MCF 10A (cell line): ENCODE measurements around the gene IL20RB. TPM values are rescaled to one million over a fixed set of nuclear protein-coding genes. Genes with fewer than 3 reads are reported as not detected.

Experiments used
- BruUV-seq: library from RNA; stranded (reverse); fragments of 400-500 nt; replicated peaks from 2 replicates; lab custom pipeline; 2021; lab: Mats Ljungman, UMichigan
- CTCF ChIA-PET: fragments of 300-600 bp; sonication (Branson Sonifier 250); formaldehyde crosslinking; extraction: SDS; loops from one replicate; lab custom pipeline; 2021; ENCODE audit warnings: antibody characterized with exemption, inconsistent platforms; lab: Yijun Ruan, JAX
- POLR2A ChIA-PET: fragments of 300-600, 350-650 bp; sonication (Branson Sonifier 250); formaldehyde crosslinking; extraction: SDS; loops from one replicate; lab custom pipeline; 2020; ENCODE audit warnings: antibody characterized with exemption, inconsistent platforms; lab: Yijun Ruan, JAX
- DNase-seq: peaks from one replicate; pipeline ENCODE4 v3.0.0-alpha.2; 2018; ENCODE audit not compliant: unreplicated experiment
- H3K27ac Mint-ChIP-seq: one replicate; pipeline ENCODE4 v1.8.0; 2022; ENCODE audit warnings: mild to moderate bottlenecking, low read depth, mixed read lengths; ENCODE audit not compliant: unreplicated experiment
- H3K27me3 Mint-ChIP-seq: one replicate; pipeline ENCODE4 v1.8.0; 2022; ENCODE audit warnings: mixed read lengths; ENCODE audit not compliant: insufficient read depth, unreplicated experiment
- H3K36me3 Mint-ChIP-seq: one replicate; pipeline ENCODE4 v1.8.0; 2022; ENCODE audit warnings: mild to moderate bottlenecking, moderate library complexity, mixed read lengths; ENCODE audit not compliant: insufficient read depth, unreplicated experiment
- H3K4me1 Mint-ChIP-seq: one replicate; pipeline ENCODE4 v1.8.0; 2022; ENCODE audit warnings: mixed read lengths; ENCODE audit not compliant: insufficient read depth, unreplicated experiment
- H3K4me3 Mint-ChIP-seq: one replicate; pipeline ENCODE4 v1.8.0; 2022; ENCODE audit warnings: mild to moderate bottlenecking, moderate library complexity, mixed read lengths; ENCODE audit not compliant: unreplicated experiment
- H3K9me3 Mint-ChIP-seq: one replicate; pipeline ENCODE4 v1.8.0; 2022; ENCODE audit warnings: mixed read lengths; ENCODE audit not compliant: unreplicated experiment
- CTCF ChIP-seq: fragments of 200-600 bp; IDR thresholded peaks from one replicate; pipeline ENCODE4 v1.8.0; 2022; ENCODE audit warnings: antibody characterized with exemption, mild to moderate bottlenecking; ENCODE audit not compliant: unreplicated experiment
- intact Hi-C: fragments of 100-400 bp; cut with micrococcal nuclease; formaldehyde crosslinking; loops from 2 replicates; pipeline ENCODE4 v1.14.1; 2022
- total RNA-seq: library from RNA; stranded (reverse); gene quantifications from 2 replicates; pipeline ENCODE4 v1.2.3, GENCODE V29; 2022

IL20RB gene
- total RNA-seq, 1 experiment from 2014 or later: 158 TPM

GRCh38 chr3:136958939-136959338 is 1.2 kb downstream of the IL20RB start:
- Mint-ChIP-seq H3K9me3 (no peaks in the 10 kb centered on the region), H3K4me1 (peaks cover 54% of the 10 kb centered on the region), H3K27me3 (no peaks in the 10 kb centered on the region), H3K36me3 (peaks cover 54% of the 10 kb centered on the region), H3K4me3 (peak overlapping the region; percentile 92), H3K27ac (peak overlapping the region; percentile 88)
- ChIA-PET POLR2A (interaction anchor here (0.6 to 9.9 kb wide), 23 partner anchors 9 to 887 kb away, joined by 3 to 452 read pairs (median 10); partner anchors contain the start of genes MSL2, NCK1 and STAG1), CTCF (interaction anchor here (0.5 to 8.0 kb wide), 15 partner anchors 9 to 206 kb away, joined by 3 to 44 read pairs (median 4); partner anchors contain the start of gene STAG1)
- BruUV-seq: no TSS peak
- DNase-seq: peak; percentile 43
- intact Hi-C loops: loop anchor here (5.0 to 10.0 kb wide), 3 partner anchors 97 to 884 kb away; partner anchors contain the start of genes NCK1 and STAG1
- TF ChIP-seq CTCF: no peak

- DNase-seq: peak; percentile 44
- H3K36me3 Mint-ChIP-seq: peaks cover 54% of the 10 kb centered on the region
- ChIA-PET POLR2A (interaction anchor here (0.7 to 9.9 kb wide), 19 partner anchors 9 to 888 kb away, joined by 3 to 452 read pairs (median 11); partner anchors contain the start of genes MSL2, NCK1 and STAG1), CTCF (interaction anchor here (0.5 to 8.0 kb wide), 9 partner anchors 9 to 207 kb away, joined by 3 to 44 read pairs (median 4); partner anchors contain the start of gene STAG1)
- H3K27ac Mint-ChIP-seq: peak overlapping the region; percentile 88
- TF ChIP-seq CTCF: no peak
- intact Hi-C loops: loop anchor here (5.0 to 10.0 kb wide), 3 partner anchors 97 to 885 kb away; partner anchors contain the start of genes NCK1 and STAG1
- no peaks in the 10 kb centered on the region for H3K27me3 Mint-ChIP-seq
- H3K9me3 Mint-ChIP-seq: no peaks in the 10 kb centered on the region
- peak overlapping the region; percentile 92 for H3K4me3 Mint-ChIP-seq
- BruUV-seq: no TSS peak
- H3K4me1 Mint-ChIP-seq: peaks cover 49% of the 10 kb centered on the region
Measured at GRCh38 chr3:136959599-136959998, 1.8 kb downstream of the IL20RB start.

GRCh38 chr3:136960838-136961836 is 3.4 kb downstream of the IL20RB start:
- peak; percentile 97 for DNase-seq
- no peak for TF ChIP-seq CTCF
- H3K27me3 Mint-ChIP-seq: no peaks in the 10 kb centered on the region
- peak overlapping the region; percentile 92 for H3K4me3 Mint-ChIP-seq
- H3K27ac Mint-ChIP-seq: peak overlapping the region; percentile 88
- intact Hi-C loops: no loop called here
- CTCF ChIA-PET: interaction anchor here (0.5 to 8.0 kb wide), 9 partner anchors 10 to 1010 kb away, joined by 3 to 44 read pairs (median 5); partner anchors contain the start of gene STAG1
- POLR2A ChIA-PET: interaction anchor here (0.5 to 9.9 kb wide), 14 partner anchors 8 to 216 kb away, joined by 3 to 452 read pairs (median 10); partner anchors contain the start of genes NCK1 and STAG1
- no peaks in the 10 kb centered on the region for H3K9me3 Mint-ChIP-seq
- H3K4me1 Mint-ChIP-seq: peaks cover 34% of the 10 kb centered on the region
- H3K36me3 Mint-ChIP-seq: peaks cover 54% of the 10 kb centered on the region
- TSS peak; percentile 39 for BruUV-seq
